CD14-positive monocyte (primary cell): ENCODE data around the gene CEP72. TPM values are rescaled to one million over a fixed set of nuclear protein-coding genes. Genes with fewer than 3 reads are reported as not detected.
A peak's percentile ranks its signal among the peaks of the same experiment; 100 is the strongest.

Source experiments
- DNase-seq, 3 donors: peaks; one replicate each; pipeline ENCODE4 v3.0.0-alpha.2; 2011 to 2022
- H2AFZ ChIP-seq: 2 replicates; pipeline ENCODE4 v1.6.0; 2012; ENCODE audit warnings: mild to moderate bottlenecking, low read depth, low read length, inconsistent platforms; ENCODE audit not compliant: insufficient read depth, poor library complexity, severe bottlenecking
- H3K27ac ChIP-seq, 2 donors: 1 replicate in 1 of 2; 2 replicates in 1 of 2; pipeline ENCODE4 v1.5.1; 2012 to 2013; ENCODE audit warnings: low read length in 2 of 2, control low read depth in 1 of 2, inconsistent platforms in 1 of 2, low read depth in 1 of 2, mild to moderate bottlenecking in 1 of 2
- H3K27me3 ChIP-seq, 2 donors: one replicate each; pipeline versions ENCODE4 v1.6.0 to v1.6.1; 2011 to 2013; ENCODE audit warnings: low read length in 2 of 2; ENCODE audit not compliant: control insufficient read depth in 2 of 2, insufficient read depth in 2 of 2
- H3K36me3 ChIP-seq, 2 donors: replicated peaks in 1 of 2; 1 replicate in 1 of 2; 2 replicates in 1 of 2; pipeline versions ENCODE4 v1.5.1 to v1.6.1; 2012 to 2013; ENCODE audit warnings: low read length in 2 of 2, control low read depth in 1 of 2, inconsistent platforms in 1 of 2, mild to moderate bottlenecking in 1 of 2; ENCODE audit not compliant: insufficient read depth in 2 of 2, control insufficient read depth in 1 of 2
- H3K4me1 ChIP-seq, 2 donors: 1 replicate in 1 of 2; 2 replicates in 1 of 2; pipeline versions ENCODE4 v1.5.1 to v1.6.1; 2012 to 2013; ENCODE audit warnings: low read length in 2 of 2, control low read depth in 1 of 2, inconsistent platforms in 1 of 2, mild to moderate bottlenecking in 1 of 2, moderate library complexity in 1 of 2; ENCODE audit not compliant: insufficient read depth in 2 of 2, control insufficient read depth in 1 of 2
- H3K4me2 ChIP-seq: replicated peaks from 2 replicates; pipeline ENCODE3; 2012; ENCODE audit warnings: low read length, moderate library complexity, mild to moderate bottlenecking; ENCODE audit not compliant: poor library complexity, severe bottlenecking; ENCODE audit errors: extremely low read depth
- H3K4me3 ChIP-seq, 3 experiments: fragments of 200-600 bp in 1 of 3; sonication (generic) in 1 of 3; replicated peaks in 1 of 3; 1 replicate in 2 of 3; 2 replicates in 1 of 3; pipeline ENCODE4 v1.5.1; 2011 to 2013; ENCODE audit warnings: low read length in 3 of 3, mild to moderate bottlenecking in 3 of 3, control low read depth in 2 of 3, low read depth in 2 of 3, inconsistent platforms in 1 of 3, moderate library complexity in 1 of 3
- H3K79me2 ChIP-seq: 2 replicates; pipeline ENCODE4 v1.6.0; 2012; ENCODE audit warnings: mild to moderate bottlenecking, control low read depth, inconsistent platforms, low read length, moderate library complexity; ENCODE audit not compliant: insufficient read depth
- H3K9ac ChIP-seq: 2 replicates; pipeline ENCODE4 v1.6.0; 2017; ENCODE audit warnings: low read length, mild to moderate bottlenecking; ENCODE audit not compliant: insufficient read depth, poor library complexity, severe bottlenecking
- H3K9me3 ChIP-seq, 2 donors: replicated peaks in 1 of 2; 1 replicate in 1 of 2; 2 replicates in 1 of 2; pipeline versions ENCODE4 v1.5.1 to v1.6.1; 2012 to 2013; ENCODE audit warnings: low read length in 2 of 2, control low read depth in 1 of 2; ENCODE audit not compliant: control insufficient read depth in 1 of 2, insufficient read depth in 1 of 2
- H4K20me1 ChIP-seq: 2 replicates; pipeline ENCODE4 v1.6.0; 2012; ENCODE audit warnings: mild to moderate bottlenecking, low read length, control low read depth, moderate library complexity; ENCODE audit not compliant: insufficient read depth
- H3K27ac Mint-ChIP-seq, 7 donors: one replicate each; pipeline ENCODE4 v1.8.0; 2020; ENCODE audit warnings: mild to moderate bottlenecking in 7 of 7, mixed read lengths in 7 of 7, moderate library complexity in 6 of 7, inconsistent platforms in 2 of 7
- H3K27me3 Mint-ChIP-seq, 3 donors: one replicate each; pipeline ENCODE4 v1.8.0; 2021 to 2022; ENCODE audit warnings: low read depth in 3 of 3, mild to moderate bottlenecking in 3 of 3, mixed read lengths in 3 of 3, moderate library complexity in 3 of 3, inconsistent platforms in 1 of 3
- H3K36me3 Mint-ChIP-seq, 2 donors: one replicate each; pipeline ENCODE4 v1.8.0; 2020; ENCODE audit warnings: mixed read lengths in 2 of 2, inconsistent platforms in 1 of 2, mild to moderate bottlenecking in 1 of 2
- H3K4me1 Mint-ChIP-seq: one replicate; pipeline ENCODE4 v1.8.0; 2020; ENCODE audit warnings: mild to moderate bottlenecking, mixed read lengths
- H3K4me3 Mint-ChIP-seq, 2 donors: one replicate each; pipeline ENCODE4 v1.8.0; 2020; ENCODE audit warnings: mild to moderate bottlenecking in 2 of 2, mixed read lengths in 2 of 2, moderate library complexity in 1 of 2
- H3K9me3 Mint-ChIP-seq, 7 donors: one replicate each; pipeline ENCODE4 v1.8.0; 2020 to 2022; ENCODE audit warnings: mixed read lengths in 7 of 7, mild to moderate bottlenecking in 6 of 7, moderate library complexity in 6 of 7, inconsistent platforms in 2 of 7
- CTCF ChIP-seq: fragments of 200-600 bp; IDR thresholded peaks from one replicate; pipeline ENCODE4 v1.8.0; 2022; ENCODE audit warnings: antibody characterized with exemption, mild to moderate bottlenecking
- WGBS: methylation state at CpG from one replicate; pipeline ENCODE4 v1.1.5; 2013; ENCODE audit warnings: missing lambda C conversion rate; ENCODE audit not compliant: insufficient coverage; 5-methylcytosine and 5-hydroxymethylcytosine counted together
- intact Hi-C, 2 donors: fragments of 100-400 bp; cut with micrococcal nuclease; formaldehyde crosslinking; loops; one replicate each; pipeline versions ENCODE4 v1.15.0 to v1.15.1; 2023
- polyA plus RNA-seq, 3 donors: library from polyadenylated mRNA; depleted of rRNA in 1 of 3; unstranded in 2 of 3; stranded (reverse) in 1 of 3; fragments of 300-500 nt in 2 of 3; fragments of >200 nt in 1 of 3; fragmentation: Illumina TruSeq in 2 of 3; gene quantifications; 1 replicate in 2 of 3; 2 replicates in 1 of 3; pipeline ENCODE4 v1.2.3, GENCODE V29; 2012 to 2021

CEP72 gene
- polyA plus RNA-seq, 3 donors, result 0.13 to 2.1 (median 0.24) TPM

- DNase-seq, result no peak
- Histone ChIP-seq H3K9me3 (no peaks in the 10 kb centered on the region), H3K27ac (no peak overlapping the region), H3K27me3 (peaks cover 0 to 17% of the 10 kb centered on the region in 2 donors), H3K4me2 (no peak overlapping the region), H3K4me1 (no peaks in the 10 kb centered on the region), H3K36me3 (no peaks in the 10 kb centered on the region), H3K9ac (no peak overlapping the region), H3K79me2 (no peaks in the 10 kb centered on the region), H3K4me3 (no peak overlapping the region), H2AFZ (no peak overlapping the region), H4K20me1 (no peaks in the 10 kb centered on the region)
- 86% methylated on average over 36 of the region's 36 CpGs for WGBS
- H3K9me3 Mint-ChIP-seq, result peaks cover 0 to 6% (median 0%) of the 10 kb centered on the region in 7 donors
- H3K4me3 Mint-ChIP-seq, result peak overlapping the region in 1 of 2 donors; percentile 4
- peak overlapping the region in 1 of 7 donors; percentile 50 for H3K27ac Mint-ChIP-seq
- peaks cover 4 to 26% (median 9%) of the 10 kb centered on the region in 3 donors for H3K27me3 Mint-ChIP-seq
- no peaks in the 10 kb centered on the region for H3K36me3 Mint-ChIP-seq
- peaks cover 4% of the 10 kb centered on the region for H3K4me1 Mint-ChIP-seq
- intact Hi-C loops, result no loop called here
- no peak for TF ChIP-seq CTCF
Observed at GRCh38 chr5:675871-676698, 63.9 kb downstream of the CEP72 start.

- H3K4me3 ChIP-seq, result no peak overlapping the region
- WGBS, result 96% methylated on average over 48 of the region's 48 CpGs
- no peak overlapping the region for H3K27ac ChIP-seq
- H3K4me2 ChIP-seq, result no peak overlapping the region
- H3K27me3 Mint-ChIP-seq, result peaks cover 4 to 26% (median 9%) of the 10 kb centered on the region in 3 donors
- no peaks in the 10 kb centered on the region for H3K79me2 ChIP-seq
- H3K9me3 Mint-ChIP-seq, result peaks cover 0 to 6% (median 0%) of the 10 kb centered on the region in 7 donors
- H4K20me1 ChIP-seq, result no peaks in the 10 kb centered on the region
- DNase-seq, result no peak
- peaks cover 4% of the 10 kb centered on the region for H3K4me1 Mint-ChIP-seq
- no peak for TF ChIP-seq CTCF
- H3K36me3 ChIP-seq, result no peaks in the 10 kb centered on the region
- H3K27me3 ChIP-seq, result peaks cover 0 to 17% of the 10 kb centered on the region in 2 donors
- no peak overlapping the region for H2AFZ ChIP-seq
- H3K27ac Mint-ChIP-seq, result peak overlapping the region in 3 of 7 donors; percentile 11 to 50 (median 28)
- no peaks in the 10 kb centered on the region for H3K36me3 Mint-ChIP-seq
- intact Hi-C loops, result no loop called here
- no peaks in the 10 kb centered on the region for H3K4me1 ChIP-seq
- H3K4me3 Mint-ChIP-seq, result no peak overlapping the region
- no peak overlapping the region for H3K9ac ChIP-seq
- H3K9me3 ChIP-seq, result no peaks in the 10 kb centered on the region
Observed at GRCh38 chr5:676699-677076, 64.5 kb downstream of the CEP72 start.
